NCI-H2196 treated with DMSO at 0.1 percent for 48 hours (cell line): ENCODE measurements around the gene GNL3L.
"Not testable (repeated sequence)": the region's sequence is repeated elsewhere in the genome, so short reads cannot be mapped to it uniquely, and the experiment has no call there.

ENCODE experiments used
- DNase-seq: peaks from one replicate; lab custom pipeline; 2025; ENCODE audit not compliant: unreplicated experiment; lab: John Stamatoyannopoulos, UW

The GNL3L gene

GRCh38 chrX:54529552-54530356 lies at the start of gene GNL3L:
Gene GNL3L, plus strand, starts transcription at chrX:54530219. Its CDS starts 2,348 bp downstream, at chrX:54532567.
- peak; percentile 73 for DNase-seq

GRCh38 chrX:54482839-54483593 lies 47.0 kb upstream of the GNL3L start:
- no peak for DNase-seq

- DNase-seq: no peak
Measured at GRCh38 chrX:54483946-54484345, 46.1 kb upstream of the GNL3L start.

GRCh38 chrX:54484666-54485065 lies 45.4 kb upstream of the GNL3L start:
- no peak for DNase-seq

GRCh38 chrX:54489819-54490218 lies 40.2 kb upstream of the GNL3L start:
- DNase-seq: not testable (repeated sequence)

GRCh38 chrX:54492340-54492739 lies 37.7 kb upstream of the GNL3L start:
- no peak for DNase-seq

- DNase-seq: no peak
Measured at GRCh38 chrX:54494166-54494988, 35.6 kb upstream of the GNL3L start.

- DNase-seq: no peak
Measured at GRCh38 chrX:54494989-54495813, 34.8 kb upstream of the GNL3L start.

GRCh38 chrX:54495814-54496516 lies 34.1 kb upstream of the GNL3L start, which contains the start of gene FGD1:
Gene FGD1, minus strand, starts transcription at chrX:54496234. Its CDS starts 802 bp downstream, at chrX:54495432.
- peak; percentile 27 for DNase-seq

- no peak for DNase-seq
Measured at GRCh38 chrX:54496517-54496852, 33.5 kb upstream of the GNL3L start.

GRCh38 chrX:54496936-54497335 lies 33.1 kb upstream of the GNL3L start:
- DNase-seq: no peak

- DNase-seq: no peak
Measured at GRCh38 chrX:54509400-54509799, 20.6 kb upstream of the GNL3L start.

- DNase-seq: no peak
Measured at GRCh38 chrX:54529151-54529550, 868 bp upstream of the GNL3L start.

- no peak for DNase-seq
Measured at GRCh38 chrX:54530357-54530900, 410 bp downstream of the GNL3L start.

- DNase-seq: no peak
Measured at GRCh38 chrX:54534271-54534670, 4.3 kb downstream of the GNL3L start.

GRCh38 chrX:54540289-54540688 lies 10.3 kb downstream of the GNL3L start:
- DNase-seq: no peak

GRCh38 chrX:54542239-54542638 lies 12.2 kb downstream of the GNL3L start:
- not testable (repeated sequence) for DNase-seq

- DNase-seq: no peak
Measured at GRCh38 chrX:54550821-54551220, 20.8 kb downstream of the GNL3L start.

GRCh38 chrX:54551801-54552200 lies 21.8 kb downstream of the GNL3L start:
- no peak for DNase-seq

GRCh38 chrX:54555006-54555405 lies 25.0 kb downstream of the GNL3L start:
- not testable (repeated sequence) for DNase-seq
